ENCODE measurements around the gene CDH9. TPM values are rescaled to one million over a fixed set of nuclear protein-coding genes. Genes with fewer than 3 reads are reported as not detected.

Gene CDH9, protein sequence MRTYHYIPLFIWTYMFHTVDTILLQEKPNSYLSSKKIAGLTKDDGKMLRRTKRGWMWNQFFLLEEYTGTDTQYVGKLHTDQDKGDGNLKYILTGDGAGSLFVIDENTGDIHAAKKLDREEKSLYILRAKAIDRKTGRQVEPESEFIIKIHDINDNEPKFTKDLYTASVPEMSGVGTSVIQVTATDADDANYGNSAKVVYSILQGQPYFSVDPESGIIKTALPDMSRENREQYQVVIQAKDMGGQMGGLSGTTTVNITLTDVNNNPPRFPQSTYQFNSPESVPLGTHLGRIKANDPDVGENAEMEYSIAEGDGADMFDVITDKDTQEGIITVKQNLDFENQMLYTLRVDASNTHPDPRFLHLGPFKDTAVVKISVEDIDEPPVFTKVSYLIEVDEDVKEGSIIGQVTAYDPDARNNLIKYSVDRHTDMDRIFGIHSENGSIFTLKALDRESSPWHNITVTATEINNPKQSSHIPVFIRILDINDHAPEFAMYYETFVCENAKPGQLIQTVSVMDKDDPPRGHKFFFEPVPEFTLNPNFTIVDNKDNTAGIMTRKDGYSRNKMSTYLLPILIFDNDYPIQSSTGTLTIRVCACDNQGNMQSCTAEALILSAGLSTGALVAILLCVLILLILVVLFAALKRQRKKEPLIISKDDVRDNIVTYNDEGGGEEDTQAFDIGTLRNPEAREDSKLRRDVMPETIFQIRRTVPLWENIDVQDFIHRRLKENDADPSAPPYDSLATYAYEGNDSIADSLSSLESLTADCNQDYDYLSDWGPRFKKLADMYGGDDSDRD
- not detected in 2 replicates for total RNA-seq

DNA sequence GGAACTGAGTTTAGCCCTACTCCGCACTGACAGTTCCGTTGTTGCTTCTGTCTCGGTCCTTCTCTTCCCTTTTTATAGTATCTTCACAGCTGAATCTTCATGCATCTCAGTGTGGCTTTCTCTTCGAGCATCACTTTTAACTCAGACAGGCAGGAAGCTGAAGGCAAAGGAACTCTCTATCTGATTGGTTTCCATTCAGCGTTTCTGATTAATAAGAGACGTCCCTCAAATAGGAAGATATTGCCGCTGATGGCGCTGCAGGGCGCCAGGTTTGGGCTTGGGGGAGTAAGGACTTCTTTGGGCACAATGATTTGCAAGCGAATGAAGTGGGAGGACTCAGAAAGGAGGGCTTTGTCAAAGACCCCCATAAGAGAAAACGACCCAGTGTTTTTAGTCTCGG is at the start of gene CDH9:
Gene CDH9, minus strand, starts transcription at position 111 of the 400 bp plus-strand sequence. CDS start 50,253 bp downstream, outside the sequence.

Data from uterine smooth muscle cell (primary cell).